ENCODE data around the gene METAP2. TPM values are rescaled to one million over a fixed set of nuclear protein-coding genes. Genes with fewer than 3 reads are reported as not detected.
A peak's percentile ranks its signal among the peaks of the same experiment; 100 is the strongest.

Gene METAP2
- total RNA-seq, 1 experiment from 2014 or later = 122 TPM

DNA sequence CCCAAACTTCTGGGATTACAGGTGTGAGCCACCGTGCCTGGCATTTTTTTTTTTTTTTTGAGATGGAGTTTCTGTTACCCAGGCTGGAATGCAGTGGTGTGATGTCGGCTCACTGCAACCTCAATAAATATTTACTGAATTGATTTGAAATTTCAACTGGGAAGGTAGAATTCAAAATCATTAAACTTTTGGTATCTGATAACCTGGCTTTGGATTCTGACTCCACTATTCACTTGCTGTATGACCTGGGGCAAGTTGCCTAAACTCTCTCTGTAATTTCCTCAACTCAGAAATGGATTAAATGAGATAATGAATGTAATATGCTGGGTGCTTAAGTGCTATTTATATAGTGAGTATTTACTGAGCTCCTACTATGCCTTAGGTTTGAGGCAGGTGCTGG is 8.7 kb upstream of the METAP2 start:
- CTCF ChIA-PET = no interaction called here
- no peaks in the 10 kb centered on the region for H3K27me3 Mint-ChIP-seq (ENCODE audit: insufficient read depth, unreplicated experiment)
- no TSS peak for BruUV-seq (replicated peaks)
- no peak overlapping the region for H3K27ac Mint-ChIP-seq (ENCODE audit: low read depth, unreplicated experiment)
- POLR2A ChIA-PET = interaction anchor here (0.7 kb wide), 1 partner anchor 435 kb away, joined by 3 read pairs; no protein-coding TSS in a partner anchor
- no peaks in the 10 kb centered on the region for H3K9me3 Mint-ChIP-seq (ENCODE audit: unreplicated experiment)
- H3K4me3 Mint-ChIP-seq (ENCODE audit: unreplicated experiment) = no peak overlapping the region
- intact Hi-C loops (cut with micrococcal nuclease) = no loop called here
- H3K4me1 Mint-ChIP-seq (ENCODE audit: insufficient read depth, unreplicated experiment) = no peaks in the 10 kb centered on the region
- DNase-seq (ENCODE audit: unreplicated experiment) = no peak
- H3K36me3 Mint-ChIP-seq (ENCODE audit: insufficient read depth, unreplicated experiment) = no peaks in the 10 kb centered on the region
- TF ChIP-seq, protein P1, sequence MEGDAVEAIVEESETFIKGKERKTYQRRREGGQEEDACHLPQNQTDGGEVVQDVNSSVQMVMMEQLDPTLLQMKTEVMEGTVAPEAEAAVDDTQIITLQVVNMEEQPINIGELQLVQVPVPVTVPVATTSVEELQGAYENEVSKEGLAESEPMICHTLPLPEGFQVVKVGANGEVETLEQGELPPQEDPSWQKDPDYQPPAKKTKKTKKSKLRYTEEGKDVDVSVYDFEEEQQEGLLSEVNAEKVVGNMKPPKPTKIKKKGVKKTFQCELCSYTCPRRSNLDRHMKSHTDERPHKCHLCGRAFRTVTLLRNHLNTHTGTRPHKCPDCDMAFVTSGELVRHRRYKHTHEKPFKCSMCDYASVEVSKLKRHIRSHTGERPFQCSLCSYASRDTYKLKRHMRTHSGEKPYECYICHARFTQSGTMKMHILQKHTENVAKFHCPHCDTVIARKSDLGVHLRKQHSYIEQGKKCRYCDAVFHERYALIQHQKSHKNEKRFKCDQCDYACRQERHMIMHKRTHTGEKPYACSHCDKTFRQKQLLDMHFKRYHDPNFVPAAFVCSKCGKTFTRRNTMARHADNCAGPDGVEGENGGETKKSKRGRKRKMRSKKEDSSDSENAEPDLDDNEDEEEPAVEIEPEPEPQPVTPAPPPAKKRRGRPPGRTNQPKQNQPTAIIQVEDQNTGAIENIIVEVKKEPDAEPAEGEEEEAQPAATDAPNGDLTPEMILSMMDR (IDR thresholded peaks at IDR 0.05; ENCODE audit: unreplicated experiment) = no peak

DNA sequence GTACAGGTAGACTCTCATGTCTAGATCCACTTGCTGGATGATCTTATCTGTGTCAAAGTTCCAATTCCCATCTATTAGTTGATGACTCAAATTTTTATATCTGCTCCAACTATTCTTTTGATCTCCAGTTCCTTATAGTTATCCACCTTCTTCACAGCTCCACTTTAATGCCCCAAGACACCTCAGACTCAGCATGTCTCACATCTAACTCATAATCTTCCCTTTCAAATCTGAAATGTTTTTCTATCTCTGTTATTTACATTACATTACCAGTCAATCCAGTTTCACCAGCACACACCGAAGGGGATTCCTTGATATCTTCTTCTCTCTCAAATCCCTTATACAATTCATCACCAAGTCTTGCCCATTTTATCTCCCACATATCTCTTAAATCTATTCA is 3.7 kb upstream of the METAP2 start:
- no peak for DNase-seq (ENCODE audit: unreplicated experiment)
- no peaks in the 10 kb centered on the region for H3K4me1 Mint-ChIP-seq (ENCODE audit: insufficient read depth, unreplicated experiment)
- TF ChIP-seq, protein P1 (IDR thresholded peaks at IDR 0.05; ENCODE audit: unreplicated experiment) = no peak
- ChIA-PET CTCF (no interaction called here), POLR2A (interaction anchor here (1.4 kb wide), 1 partner anchor 73 kb away, joined by 3 read pairs; no protein-coding TSS in a partner anchor)
- no peaks in the 10 kb centered on the region for H3K27me3 Mint-ChIP-seq (ENCODE audit: insufficient read depth, unreplicated experiment)
- no TSS peak for BruUV-seq (replicated peaks)
- no peak overlapping the region for H3K4me3 Mint-ChIP-seq (ENCODE audit: unreplicated experiment)
- no peaks in the 10 kb centered on the region for H3K36me3 Mint-ChIP-seq (ENCODE audit: insufficient read depth, unreplicated experiment)
- intact Hi-C loops (cut with micrococcal nuclease) = loop anchor here (5.0 to 10.0 kb wide), 2 partner anchors 73 to 155 kb away; no protein-coding TSS in a partner anchor
- H3K27ac Mint-ChIP-seq (ENCODE audit: low read depth, unreplicated experiment) = no peak overlapping the region
- H3K9me3 Mint-ChIP-seq (ENCODE audit: unreplicated experiment) = no peaks in the 10 kb centered on the region

DNA sequence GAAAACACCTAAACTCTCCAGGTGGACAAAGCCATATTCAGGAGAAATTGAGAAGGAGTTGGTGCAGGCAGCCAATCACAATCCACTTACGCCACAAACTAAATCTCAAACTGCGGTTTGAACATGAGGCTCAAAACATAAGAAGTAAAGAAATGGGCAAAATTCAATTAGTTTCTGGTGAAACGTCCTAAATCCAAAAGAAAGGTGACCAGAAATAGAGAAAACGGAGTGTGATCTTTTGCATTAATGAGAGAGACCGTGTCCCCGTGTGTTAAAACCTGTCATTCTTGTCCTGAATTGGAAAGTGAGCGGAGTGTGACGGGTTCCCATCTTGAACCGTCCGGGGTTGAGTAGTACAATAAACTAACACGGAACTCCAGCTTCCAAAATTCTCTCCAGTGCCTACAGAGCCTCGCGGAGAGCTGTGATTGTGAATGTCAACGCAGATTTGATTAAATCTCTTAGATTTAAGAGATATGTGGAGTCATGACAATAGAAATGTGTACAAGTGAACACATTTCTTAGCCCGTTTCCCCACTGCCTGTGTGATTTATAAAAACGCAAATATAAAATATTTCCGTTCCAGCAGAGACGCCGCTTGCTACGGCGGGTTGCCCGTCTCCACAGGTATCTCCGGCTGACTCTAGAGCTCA is 595 bp upstream of the METAP2 start:
- Mint-ChIP-seq H3K36me3 (ENCODE audit: insufficient read depth, unreplicated experiment) (peaks cover 26% of the 10 kb centered on the region), H3K27me3 (ENCODE audit: insufficient read depth, unreplicated experiment) (no peaks in the 10 kb centered on the region), H3K4me3 (ENCODE audit: unreplicated experiment) (peak overlapping the region; percentile 90), H3K9me3 (ENCODE audit: unreplicated experiment) (peaks cover 7% of the 10 kb centered on the region), H3K27ac (ENCODE audit: low read depth, unreplicated experiment) (peak overlapping the region; percentile 99), H3K4me1 (ENCODE audit: insufficient read depth, unreplicated experiment) (peaks cover 12% of the 10 kb centered on the region)
- peak; percentile 62 for DNase-seq (ENCODE audit: unreplicated experiment)
- ChIA-PET POLR2A (interaction anchor here (0.6 to 4.6 kb wide), 68 partner anchors 10 to 1267 kb away, joined by 3 to 81 read pairs (median 5); partner anchors contain the start of genes FGD6, NDUFA12, NR2C1 and VEZT), CTCF (interaction anchor here (0.5 to 1.1 kb wide), 2 partner anchors 152 to 618 kb away, joined by 3 read pairs; no protein-coding TSS in a partner anchor)
- intact Hi-C loops (cut with micrococcal nuclease) = loop anchor here (5.0 to 10.0 kb wide), 2 partner anchors 76 to 159 kb away; no protein-coding TSS in a partner anchor
- TSS peak; percentile 91 for BruUV-seq (replicated peaks)
- TF ChIP-seq, protein P1 (IDR thresholded peaks at IDR 0.05; ENCODE audit: unreplicated experiment) = no peak

DNA sequence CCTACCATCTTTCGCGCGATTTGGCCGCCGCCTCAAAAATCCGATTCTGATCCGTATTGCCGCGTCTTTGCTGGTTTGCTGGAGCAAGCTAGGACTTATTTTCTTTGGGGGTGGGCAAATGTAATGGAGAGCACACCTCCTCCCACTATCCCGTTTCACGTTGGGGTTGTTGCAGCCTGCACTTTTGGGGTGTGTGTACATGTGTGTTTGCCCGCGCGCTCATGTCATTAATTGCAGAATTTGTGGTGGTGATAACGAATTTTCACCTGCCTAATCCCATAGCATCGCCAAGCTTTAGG is 657 bp downstream of the METAP2 start:
- BruUV-seq (replicated peaks) = no TSS peak
- no peaks in the 10 kb centered on the region for H3K27me3 Mint-ChIP-seq (ENCODE audit: insufficient read depth, unreplicated experiment)
- H3K4me1 Mint-ChIP-seq (ENCODE audit: insufficient read depth, unreplicated experiment) = peaks cover 20% of the 10 kb centered on the region
- H3K27ac Mint-ChIP-seq (ENCODE audit: low read depth, unreplicated experiment) = peak overlapping the region; percentile 99
- TF ChIP-seq, protein P1 (IDR thresholded peaks at IDR 0.05; ENCODE audit: unreplicated experiment) = no peak
- ChIA-PET POLR2A (interaction anchor here (0.7 to 4.6 kb wide), 48 partner anchors 9 to 1971 kb away, joined by 3 to 81 read pairs (median 6); partner anchors contain the start of genes FGD6, NDUFA12, NR2C1 and VEZT), CTCF (interaction anchor here (0.6 to 0.8 kb wide), 3 partner anchors 260 to 385 kb away, joined by 3 read pairs; no protein-coding TSS in a partner anchor)
- peak overlapping the region; percentile 90 for H3K4me3 Mint-ChIP-seq (ENCODE audit: unreplicated experiment)
- intact Hi-C loops (cut with micrococcal nuclease) = loop anchor here (2.0 to 10.0 kb wide), 4 partner anchors 77 to 358 kb away; no protein-coding TSS in a partner anchor
- peak; percentile 25 for DNase-seq (ENCODE audit: unreplicated experiment)
- H3K9me3 Mint-ChIP-seq (ENCODE audit: unreplicated experiment) = peaks cover 7% of the 10 kb centered on the region
- peaks cover 39% of the 10 kb centered on the region for H3K36me3 Mint-ChIP-seq (ENCODE audit: insufficient read depth, unreplicated experiment)

All from MCF 10A (cell line).